Measurements from ENCODE around the gene TRAK2.
"Not testable (repeated sequence)": the region's sequence is repeated elsewhere in the genome, so short reads cannot be mapped to it uniquely, and the experiment has no call there.

Gene TRAK2, protein sequence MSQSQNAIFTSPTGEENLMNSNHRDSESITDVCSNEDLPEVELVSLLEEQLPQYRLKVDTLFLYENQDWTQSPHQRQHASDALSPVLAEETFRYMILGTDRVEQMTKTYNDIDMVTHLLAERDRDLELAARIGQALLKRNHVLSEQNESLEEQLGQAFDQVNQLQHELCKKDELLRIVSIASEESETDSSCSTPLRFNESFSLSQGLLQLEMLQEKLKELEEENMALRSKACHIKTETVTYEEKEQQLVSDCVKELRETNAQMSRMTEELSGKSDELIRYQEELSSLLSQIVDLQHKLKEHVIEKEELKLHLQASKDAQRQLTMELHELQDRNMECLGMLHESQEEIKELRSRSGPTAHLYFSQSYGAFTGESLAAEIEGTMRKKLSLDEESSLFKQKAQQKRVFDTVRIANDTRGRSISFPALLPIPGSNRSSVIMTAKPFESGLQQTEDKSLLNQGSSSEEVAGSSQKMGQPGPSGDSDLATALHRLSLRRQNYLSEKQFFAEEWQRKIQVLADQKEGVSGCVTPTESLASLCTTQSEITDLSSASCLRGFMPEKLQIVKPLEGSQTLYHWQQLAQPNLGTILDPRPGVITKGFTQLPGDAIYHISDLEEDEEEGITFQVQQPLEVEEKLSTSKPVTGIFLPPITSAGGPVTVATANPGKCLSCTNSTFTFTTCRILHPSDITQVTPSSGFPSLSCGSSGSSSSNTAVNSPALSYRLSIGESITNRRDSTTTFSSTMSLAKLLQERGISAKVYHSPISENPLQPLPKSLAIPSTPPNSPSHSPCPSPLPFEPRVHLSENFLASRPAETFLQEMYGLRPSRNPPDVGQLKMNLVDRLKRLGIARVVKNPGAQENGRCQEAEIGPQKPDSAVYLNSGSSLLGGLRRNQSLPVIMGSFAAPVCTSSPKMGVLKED

DNA sequence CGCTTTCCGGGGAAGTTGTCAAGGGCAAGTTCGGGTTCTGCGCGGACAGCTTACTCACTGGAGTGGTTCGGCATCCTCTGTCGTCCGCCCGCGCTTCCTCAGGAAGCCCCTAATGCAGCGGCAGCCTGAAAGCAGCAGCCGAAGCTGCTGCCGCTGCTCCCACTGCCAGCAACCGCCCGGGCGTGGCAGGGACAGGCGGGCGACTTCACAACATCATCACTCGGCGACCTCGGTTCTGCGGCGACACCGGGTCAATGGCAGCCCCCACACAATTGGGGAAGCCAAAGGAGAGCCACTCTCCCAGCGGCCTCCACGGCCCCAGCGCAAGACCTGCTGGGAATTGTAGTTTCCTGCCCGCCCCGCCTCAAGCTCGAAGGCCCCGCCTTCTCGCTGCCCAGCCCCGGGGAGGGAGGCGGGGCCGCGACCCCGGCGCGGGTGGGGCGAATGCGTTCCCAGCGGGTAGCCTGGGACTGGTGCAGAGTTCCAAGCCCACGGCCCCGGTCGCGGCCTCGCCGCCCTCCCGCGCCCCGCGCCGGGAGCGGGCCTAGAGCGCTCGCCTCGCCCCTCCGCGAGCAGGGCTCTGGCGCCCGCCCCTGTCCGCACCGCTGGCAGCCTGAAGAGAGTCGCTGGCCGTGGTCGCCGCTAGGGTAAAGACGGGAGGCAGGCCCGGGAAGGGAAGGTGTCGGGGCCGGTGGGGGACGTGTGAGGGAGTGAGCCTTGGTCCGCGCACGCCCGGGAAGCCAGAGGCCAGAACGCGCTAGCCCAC is at the start of gene TRAK2, which contains the start of gene STRADB:
Gene TRAK2, minus strand, starts transcription at position 167 of the 766 bp plus-strand sequence. CDS start 30,951 bp downstream, outside the sequence.
Gene STRADB, plus strand, starts transcription at position 449 of the 766 bp plus-strand sequence. CDS start 3,101 bp downstream, outside the sequence.
- DNase-seq: peak; percentile 37 to 98 (median 94)

DNA sequence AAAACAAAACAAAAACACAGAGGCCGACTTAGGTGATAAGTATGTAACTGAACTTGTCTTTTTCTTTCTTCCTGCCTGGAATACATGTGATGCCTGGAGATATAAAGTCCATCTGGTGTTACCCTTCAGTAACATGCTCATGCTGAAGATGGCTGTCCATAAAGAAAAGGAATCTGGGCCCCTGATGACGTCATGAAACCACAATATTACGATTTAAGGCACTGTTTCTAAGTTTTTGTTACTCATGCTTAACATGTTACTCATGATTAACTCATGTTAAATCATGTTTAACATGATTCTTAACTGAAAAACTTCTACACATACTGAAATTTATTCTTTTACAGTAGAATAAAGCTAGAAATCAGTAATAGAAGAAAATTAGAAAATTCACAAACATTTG is 49.3 kb upstream of the TRAK2 start:
- DNase-seq: no peak

DNA sequence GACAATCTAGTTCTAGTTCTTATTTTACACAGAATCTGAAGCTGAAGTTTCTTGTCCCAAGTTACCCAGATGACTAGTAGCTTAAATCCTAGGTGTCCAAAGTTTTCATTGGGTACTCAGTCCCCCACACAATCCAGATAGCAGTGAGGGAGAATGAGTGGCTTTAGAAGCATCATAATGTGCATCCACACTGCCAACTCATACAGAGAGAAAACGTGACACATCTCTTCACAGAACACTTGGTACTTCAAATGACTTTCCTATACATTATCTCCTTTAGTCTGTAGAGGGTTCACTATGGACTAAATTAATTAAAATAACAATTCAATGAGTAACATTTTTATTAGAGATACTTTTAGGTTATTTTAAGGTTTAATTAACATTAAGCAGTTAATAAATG is 45.5 kb upstream of the TRAK2 start:
- no peak for DNase-seq

DNA sequence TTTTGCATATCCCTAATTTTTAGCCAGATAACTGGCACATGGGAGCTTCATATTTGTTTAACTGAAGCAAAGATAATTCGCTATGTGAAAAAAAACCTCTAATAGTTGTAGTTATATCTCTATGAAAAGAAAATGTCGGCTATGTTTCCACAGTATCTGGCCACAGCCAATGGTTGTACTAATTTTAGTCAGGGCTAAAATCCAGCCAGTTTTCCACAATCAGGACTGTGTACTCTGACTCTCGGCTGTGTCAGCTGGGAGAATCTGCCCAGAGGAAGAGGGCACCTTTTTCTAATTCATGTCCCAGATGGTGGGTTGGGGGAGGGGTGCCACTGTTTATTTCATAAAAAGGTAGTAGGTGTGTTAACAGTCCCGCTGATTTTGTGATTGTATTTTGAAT is 39.0 kb upstream of the TRAK2 start:
- DNase-seq: no peak

DNA sequence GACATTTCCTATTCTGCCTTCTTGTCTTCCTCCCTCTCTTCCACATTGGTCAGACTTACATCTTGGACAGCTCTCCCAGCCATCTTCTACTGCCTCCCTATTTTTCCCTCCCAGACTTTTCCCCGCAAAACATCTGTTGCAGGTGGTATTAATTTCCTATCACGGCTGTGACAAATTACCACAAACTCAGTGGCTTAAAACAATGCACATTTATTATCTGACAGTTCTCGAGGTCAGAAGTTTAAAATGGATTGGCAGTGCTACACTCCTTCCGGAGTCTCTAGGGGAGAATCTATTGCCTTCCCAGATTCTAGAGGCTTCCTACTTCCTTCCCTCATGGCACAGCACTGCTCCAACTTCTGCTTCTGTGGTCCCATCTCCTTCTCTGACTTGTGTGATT is 33.5 kb upstream of the TRAK2 start:
- DNase-seq: no peak

DNA sequence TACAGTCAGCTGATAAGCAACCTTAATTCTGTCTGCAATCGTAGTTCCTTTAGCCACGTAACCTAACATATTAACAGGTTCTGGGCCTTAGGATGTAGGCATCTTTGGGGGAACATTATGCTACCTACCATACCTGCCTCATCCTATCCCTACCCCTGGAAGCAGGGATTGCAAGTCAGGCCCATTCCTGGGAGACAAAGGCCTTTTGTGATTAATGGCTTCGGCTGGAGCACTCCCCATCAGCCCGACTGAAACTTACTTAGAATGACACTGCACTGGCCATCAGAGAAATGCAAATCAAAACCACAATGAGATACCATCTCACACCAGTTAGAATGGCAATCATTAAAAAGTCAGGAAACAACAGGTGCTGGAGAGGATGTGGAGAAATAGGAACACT is 32.5 kb upstream of the TRAK2 start:
- DNase-seq: not testable (repeated sequence)

DNA sequence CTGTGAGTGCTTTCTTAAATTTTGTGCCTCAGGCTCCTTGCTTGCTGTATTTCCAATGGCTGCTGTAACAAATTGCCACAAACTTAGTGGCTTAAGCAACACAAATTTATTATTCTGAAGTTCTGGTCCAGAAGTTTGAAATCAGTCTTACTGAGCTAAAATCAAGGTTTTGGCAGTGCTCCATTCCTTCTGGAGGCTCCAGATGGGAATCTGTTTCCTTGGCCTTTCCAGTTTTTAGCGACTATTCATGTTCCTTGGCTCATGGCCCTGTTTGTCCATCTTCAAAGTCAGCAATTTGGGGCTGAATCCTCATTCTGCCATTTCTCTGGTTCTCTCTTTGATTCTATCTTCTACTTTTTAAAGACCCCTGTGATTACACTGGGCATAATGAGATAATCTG is 32.1 kb upstream of the TRAK2 start:
- DNase-seq: peak in 1 of 14 donors; percentile 9

DNA sequence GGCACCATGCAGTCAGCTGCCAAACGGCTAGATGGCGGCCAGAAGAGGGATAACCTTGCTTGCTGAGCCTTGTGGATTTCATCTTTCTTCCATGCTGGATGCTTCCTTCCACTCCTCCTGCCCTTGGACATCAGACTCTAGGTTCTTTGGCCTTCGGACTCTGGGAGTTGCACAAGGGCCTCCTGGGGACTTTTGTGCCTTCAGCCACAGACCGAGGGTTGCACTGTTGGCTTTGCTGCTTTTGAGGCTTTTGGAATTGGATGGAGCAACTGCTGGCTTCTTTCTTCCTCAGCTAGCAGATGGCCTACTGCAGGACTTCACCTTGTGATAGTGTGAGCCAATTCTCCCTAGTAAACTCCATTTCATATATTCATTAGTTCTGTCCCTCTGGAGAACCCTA is 31.3 kb upstream of the TRAK2 start:
- no peak for DNase-seq

DNA sequence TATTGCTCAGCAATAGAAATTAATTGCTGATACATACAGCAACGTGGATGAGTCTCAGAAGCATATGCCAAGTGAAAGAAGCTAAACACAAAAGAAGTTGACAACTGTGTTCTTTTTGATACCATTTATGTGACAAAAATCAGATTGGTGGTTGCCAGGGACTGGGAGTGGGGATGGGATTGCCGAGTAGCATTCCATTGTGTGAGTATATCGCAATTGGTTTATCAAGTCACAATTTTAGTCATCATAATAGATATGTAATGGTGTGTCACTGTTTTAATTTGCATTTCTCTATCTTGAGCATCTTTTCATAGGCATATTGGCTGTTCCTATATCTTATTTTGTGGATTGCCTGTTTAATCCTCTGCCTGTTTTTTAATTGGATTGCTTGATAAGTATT is 21.2 kb upstream of the TRAK2 start:
- no peak for DNase-seq

DNA sequence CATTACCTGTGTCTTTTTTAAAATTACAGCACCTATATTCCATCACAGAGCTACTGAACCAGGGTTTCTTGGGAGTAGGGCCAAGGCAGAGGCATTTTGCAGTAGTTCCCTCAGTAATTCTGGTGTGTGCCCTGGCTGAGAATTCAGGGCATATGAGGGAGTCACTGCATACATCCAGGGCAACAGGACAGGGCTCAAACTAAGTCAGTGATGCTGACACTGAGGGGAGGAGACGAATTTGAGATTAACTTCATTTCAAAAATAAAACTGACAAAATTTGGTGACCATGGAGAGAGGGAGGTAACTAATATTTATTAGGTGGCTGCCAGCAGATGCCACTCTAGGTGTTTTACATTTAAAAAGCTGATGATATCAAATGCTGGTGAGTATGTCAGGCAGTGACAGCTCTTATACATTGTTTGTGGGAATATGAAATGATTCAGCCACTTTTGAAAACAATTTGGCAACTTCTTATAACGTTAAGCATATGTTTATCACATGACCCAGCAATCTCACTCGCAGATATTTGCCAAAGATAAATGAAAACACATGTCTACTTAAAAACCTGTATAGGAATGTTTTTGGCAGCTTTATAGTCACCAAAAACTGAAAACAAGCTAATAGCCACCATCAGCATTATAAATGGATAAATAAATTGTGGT is 20.6 kb upstream of the TRAK2 start:
- DNase-seq: no peak

DNA sequence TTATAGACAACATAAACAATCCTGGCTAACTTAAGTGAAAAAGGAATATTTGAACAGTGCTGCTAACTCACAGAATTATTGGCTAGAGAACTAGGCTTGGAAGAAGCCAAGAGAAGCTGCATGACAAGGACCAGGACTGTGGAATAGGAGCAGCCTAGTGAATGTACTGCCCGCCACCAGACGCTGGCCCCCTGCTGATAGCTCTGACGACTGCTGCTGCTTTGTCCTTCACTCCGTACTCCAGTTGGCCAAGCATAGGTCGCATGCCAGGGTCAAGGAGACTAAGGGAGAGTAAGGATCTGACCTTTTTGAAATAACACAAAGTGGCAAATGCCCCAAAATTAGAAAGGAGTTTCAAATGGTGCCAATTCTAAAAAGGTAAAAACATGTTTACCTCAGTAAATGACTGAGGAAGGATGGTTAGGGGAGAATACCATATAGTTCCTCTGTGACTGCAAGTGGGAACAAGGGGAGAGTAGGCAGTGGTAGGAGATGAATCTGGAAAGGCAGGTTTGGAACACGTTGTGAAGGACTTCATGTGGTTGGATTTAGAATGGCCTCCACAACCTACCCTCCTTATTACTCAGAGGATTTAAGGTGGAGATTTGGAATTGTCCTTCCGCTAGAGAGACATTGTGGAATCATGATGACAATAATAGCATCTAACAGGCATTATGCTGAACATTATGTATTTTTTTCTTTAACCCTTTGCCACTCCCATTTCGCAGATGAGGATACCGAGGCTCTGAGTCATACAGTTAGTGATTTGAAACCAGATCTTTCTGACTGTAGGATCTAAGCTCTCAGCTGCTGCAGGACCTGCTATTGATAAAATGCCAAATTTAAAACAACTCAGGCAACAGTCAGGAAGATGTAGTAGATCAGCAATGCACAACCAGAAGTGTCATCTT is 19.8 kb upstream of the TRAK2 start:
- DNase-seq: no peak

DNA sequence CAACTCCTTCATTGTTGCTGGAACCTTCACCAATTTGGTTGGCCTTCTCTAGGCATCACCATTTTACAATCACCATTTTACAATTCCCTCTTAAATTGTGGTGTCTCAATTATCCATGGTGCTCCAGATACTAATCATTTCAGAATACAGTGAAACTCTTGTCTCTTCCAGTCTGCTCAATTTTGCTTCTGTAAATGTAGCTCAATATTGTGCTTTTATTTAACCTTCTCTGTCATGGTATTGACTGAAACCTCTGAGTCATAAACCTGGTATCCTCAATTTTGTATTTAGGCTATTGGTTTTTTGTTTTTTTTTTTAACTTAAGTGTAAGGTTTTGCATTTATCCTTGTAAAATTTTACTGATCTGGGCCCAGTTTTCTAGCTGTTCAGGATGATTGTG is 16.4 kb upstream of the TRAK2 start:
- no peak for DNase-seq

DNA sequence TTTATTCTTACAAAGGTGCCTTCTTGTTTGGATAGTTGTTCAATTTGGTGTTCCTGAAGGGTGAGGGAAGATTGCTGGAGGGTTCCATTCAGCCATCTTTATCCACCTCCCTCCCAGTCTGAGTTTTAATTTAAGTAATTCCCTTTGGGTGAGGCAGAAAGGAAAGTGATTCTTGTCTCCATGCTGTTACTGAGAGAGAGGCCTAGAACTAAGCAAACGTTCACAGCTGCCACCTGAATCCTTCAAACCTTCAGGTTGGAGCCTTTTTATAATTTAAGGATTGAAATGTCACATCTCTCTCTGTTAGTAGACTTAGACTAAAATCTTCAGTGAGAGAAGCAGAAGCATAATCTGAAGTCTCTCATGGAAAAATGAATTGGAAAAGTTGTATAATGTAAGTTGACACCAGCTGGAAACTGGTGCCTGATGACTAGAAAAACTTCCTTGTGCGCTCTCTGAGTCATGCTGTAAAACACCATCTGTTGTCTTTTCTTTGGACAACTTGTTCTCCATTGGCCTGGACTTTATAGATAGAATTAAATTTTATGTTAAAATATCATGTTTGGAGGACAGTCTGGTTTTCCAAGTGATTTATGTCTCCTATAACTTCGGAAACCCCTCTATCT is 14.9 kb upstream of the TRAK2 start:
- peak in 1 of 14 donors; percentile 49 for DNase-seq

DNA sequence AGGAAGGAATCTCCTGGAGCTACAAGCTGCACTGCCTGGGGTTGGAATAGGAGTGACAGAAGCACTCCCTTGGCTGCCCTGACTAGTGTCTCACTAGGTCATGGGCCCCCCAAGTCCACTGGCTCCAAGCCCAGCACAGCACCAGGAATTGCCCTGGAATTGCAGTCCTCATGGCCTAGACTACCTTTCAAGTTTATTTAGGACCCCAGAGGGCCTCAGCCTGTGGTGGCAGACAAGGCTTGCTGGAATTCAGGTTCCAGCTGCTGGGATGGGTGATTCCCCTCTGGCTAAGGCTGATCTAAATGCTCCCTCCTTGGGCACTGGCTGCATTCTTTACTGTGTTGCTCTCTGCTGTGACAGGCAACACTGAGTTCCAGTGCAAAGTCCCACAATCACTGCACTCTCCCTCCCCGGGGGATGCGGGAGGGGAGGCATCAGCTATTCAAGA is 14.3 kb upstream of the TRAK2 start:
- DNase-seq: peak in 11 of 14 donors; percentile 5 to 77 (median 29)

DNA sequence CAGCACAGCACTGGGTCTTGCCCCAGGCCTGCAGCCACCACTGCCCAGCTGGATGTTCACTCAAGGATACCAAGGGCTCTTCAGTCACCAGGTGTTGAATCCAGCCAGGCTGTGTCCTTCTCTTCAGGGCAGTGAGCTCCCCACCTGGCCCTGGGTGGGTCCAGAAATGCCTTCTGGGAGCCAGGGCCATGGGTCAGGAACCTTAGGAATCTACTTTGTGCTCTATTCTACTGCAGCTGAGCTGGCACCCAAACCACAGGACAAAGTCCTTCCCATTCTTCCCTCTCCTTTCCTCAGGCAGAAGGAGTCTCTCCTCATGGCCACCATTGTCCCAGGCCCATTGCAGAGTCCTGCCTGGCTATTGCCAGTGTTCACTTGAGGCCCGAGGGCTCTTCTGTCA is 13.3 kb upstream of the TRAK2 start:
- DNase-seq: no peak

DNA sequence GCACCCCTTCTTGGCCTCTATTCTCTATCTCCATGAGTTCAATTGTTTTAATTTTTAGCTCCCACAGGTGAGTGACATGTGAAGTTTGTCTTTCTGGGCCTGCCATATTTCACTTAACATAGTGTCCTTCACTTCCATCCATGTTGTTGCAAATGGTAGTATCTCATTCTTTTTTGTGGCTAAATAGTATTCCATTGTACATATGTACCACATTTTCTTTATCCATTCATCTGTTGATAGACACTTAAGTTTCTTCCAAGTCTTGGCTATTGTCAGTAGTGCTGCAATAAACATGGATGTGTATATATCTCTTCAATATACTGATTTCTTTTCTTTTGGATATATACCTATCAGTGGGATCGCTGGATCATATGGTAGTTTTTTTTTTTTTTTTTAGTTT is 9.3 kb upstream of the TRAK2 start:
- DNase-seq: no peak

DNA sequence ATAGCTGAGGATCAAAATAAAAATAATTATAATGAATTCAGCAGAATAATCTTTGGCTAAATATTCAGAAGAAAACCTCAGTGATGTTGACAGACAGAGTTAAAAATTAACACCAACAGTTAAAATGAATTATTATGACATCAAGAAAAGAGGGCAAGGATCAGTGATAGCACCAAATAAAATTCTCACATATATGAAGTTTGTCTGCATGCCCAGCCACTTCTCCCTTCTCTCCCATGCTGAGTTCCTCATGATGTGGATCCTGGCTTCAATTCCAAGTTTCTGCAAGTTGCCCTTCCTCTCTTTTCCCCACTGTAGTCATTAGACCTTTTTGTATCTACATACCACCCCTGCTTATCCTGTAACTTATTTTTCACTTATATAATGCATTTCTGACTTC is 7.1 kb upstream of the TRAK2 start:
- DNase-seq: no peak

DNA sequence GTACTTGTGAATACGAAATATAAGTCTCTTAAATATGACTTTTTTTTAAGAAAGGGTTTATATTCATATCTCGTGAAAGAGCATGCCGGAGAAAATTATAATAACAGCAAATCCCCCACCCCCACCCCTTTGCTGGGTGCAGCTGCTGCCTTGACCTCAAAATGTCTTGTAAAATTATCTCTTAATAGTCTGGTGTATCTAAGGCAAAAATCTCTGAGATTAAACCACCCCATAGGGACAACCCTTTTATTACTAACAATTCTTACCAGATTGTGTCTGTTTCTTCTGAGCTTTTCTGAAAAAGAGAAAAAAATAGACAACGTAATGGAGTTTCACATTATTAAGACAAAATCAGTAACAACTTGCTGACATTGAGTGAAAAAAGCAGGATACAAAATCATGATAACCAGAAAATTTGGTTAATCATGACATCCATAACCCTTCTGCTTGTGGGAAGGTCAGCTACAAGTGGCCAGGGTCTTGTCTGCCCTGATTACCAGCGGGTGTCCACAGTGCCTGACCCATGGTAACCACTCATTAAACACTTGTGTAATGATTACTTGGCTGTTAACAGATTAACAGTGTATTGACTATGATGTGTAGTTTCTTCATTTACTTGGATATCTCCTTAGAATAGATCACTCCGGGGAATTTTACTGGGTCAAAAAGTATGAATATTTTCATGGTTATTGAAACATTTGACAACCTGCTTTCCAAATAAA is 1.8 kb upstream of the TRAK2 start:
- DNase-seq: no peak

Data from C1 segment of cervical spinal cord (tissue), 14 donors.